GF-D8 (cell line): Measurements from ENCODE around the gene ABTB2.
"Not testable (repeated sequence)": the region's sequence is repeated elsewhere in the genome, so short reads cannot be mapped to it uniquely, and the experiment has no call there.

Experiments
- DNase-seq: peaks from one replicate; lab custom pipeline; 2025; lab: John Stamatoyannopoulos, UW

Gene ABTB2

DNA sequence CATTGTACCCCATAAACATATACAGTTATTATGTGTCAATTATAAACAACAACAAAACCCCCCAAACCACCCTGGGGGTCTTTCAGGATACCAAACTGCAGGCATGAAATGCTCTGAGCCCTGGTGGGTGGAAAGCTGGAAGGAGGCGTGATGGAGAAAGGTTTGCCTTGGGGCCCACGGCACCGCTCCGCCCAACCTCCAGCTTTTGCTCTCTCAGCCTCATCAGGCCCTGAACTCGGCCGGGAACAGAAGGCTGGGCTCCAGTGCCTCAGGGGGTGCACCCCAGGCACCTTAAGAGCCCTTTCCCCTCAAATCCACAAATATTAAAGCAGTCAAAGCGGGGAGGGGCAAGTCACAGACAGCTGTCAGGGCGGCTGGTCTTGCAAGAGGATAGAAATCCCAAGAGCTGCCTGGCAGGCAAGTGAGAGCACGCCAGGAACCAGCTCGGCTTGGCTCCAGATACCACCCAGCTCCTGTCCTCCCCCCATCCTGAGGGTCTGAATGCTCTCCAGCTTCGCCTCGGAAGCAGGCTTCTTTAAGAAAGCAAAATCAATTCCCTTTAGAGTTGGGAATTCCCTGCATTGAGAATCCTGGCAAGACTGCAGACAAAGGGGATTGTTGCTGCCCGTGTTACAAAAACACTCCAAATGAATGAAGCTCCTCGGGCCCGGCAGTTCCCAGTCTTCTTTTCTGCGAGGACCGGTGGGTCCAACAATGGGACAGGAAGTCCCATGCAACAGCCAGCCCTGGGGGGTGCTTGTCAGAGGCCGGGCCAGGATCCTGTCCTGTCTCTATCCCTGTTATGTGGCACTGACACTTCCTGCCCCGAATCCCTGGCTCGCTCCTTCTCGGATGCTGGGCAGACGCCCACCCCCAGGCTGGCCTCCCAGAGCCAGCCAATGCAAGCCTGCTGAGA is 171.6 kb downstream of the ABTB2 start:
- no peak for DNase-seq

- DNase-seq = no peak
These were observed 173.2 kb downstream of the ABTB2 start for GRCh38 chr11:34184505-34185015.

DNA sequence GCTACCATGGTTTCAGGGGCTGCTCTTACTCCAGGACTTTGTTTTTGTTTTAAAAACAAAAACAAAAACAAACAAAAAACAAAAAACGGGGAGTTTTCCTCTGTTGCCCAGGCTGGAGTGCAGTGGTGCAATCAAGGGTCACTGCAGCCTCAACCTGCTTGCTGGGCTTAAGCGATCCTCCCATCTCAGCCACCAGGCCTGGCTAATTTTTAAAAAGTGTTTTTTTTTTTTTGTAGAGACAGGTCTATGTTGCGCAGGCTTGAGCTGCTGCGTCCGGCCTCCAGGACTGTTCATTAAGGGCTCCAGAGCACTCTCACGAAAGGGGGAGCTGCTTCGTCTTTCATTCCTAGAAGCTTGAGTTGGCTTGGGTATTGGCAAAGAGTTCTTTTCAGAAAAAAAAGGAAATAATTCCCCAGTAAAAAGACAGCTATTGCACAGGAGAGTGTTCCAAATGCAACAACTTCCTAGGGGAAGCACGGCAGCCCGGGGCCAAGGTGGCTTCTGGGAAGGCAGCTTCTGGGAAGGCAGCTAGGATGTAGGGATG is 173.9 kb downstream of the ABTB2 start:
- no peak for DNase-seq

- DNase-seq = no peak
These were observed 174.7 kb downstream of the ABTB2 start for GRCh38 chr11:34182921-34183685.

DNA sequence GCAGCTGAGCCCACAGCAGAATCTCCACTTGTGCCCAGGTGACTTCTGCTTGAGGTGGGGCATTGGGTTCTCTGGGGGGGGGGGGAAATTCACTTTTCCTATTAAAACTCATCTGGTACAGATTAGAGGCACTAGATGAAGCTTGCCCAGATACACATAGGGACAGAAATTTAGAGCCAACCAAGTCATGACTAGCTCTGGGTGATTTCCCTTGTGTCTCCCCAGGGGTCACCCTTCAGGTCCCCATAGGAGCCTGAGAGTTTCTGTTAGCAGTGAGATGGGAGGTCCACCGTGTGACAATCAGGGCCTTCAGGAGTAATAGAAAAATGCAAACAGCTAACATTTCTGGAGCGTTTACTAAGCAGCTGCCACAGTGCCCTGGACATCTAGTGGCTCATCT is 175.4 kb downstream of the ABTB2 start:
- DNase-seq = no peak

DNA sequence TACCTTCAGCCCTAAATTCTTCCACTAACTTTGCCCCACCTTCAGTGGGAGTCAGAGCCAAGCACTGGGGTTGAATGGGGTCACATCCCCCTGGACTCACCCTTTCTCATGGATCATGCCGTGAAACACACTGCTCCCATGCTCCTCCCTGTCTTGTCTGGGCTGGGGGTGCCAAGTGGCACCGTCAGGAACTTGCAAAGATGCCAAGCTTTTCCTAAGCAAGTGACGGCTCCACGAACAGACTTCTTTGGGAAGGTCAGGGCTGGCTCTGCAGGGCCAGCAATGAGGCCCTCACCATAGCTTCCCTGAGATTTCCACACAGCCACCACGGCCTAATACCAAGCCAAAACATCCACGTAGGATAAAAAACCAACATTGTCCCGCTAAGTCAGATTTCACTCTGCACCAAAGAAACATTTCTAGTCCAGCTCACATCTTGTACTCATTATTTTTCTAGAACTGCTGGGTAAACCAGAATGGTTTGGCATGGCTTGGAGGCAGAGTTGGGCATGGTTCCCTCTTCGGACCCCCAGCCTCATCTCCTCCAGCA is 175.9 kb downstream of the ABTB2 start:
- no peak for DNase-seq

DNA sequence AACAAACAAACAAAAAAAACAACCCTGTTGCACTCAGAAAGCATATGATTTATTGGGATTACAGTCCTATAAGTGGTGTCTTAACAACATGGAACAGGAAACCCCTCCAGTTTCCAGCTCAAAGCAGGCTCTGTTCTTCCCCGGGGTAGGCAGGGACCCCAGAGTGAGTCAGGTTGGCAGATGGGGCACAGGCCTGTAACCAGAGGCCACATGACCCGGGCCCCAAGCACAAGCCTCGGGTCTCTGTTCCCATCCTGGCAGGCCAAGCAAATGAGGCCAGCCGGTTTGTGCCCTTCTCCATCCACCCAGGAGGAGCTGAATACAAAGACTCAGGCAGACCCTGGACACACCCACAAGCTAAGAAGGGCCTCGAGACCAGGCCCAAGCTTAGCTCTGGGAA is 176.6 kb downstream of the ABTB2 start:
- DNase-seq = no peak

DNA sequence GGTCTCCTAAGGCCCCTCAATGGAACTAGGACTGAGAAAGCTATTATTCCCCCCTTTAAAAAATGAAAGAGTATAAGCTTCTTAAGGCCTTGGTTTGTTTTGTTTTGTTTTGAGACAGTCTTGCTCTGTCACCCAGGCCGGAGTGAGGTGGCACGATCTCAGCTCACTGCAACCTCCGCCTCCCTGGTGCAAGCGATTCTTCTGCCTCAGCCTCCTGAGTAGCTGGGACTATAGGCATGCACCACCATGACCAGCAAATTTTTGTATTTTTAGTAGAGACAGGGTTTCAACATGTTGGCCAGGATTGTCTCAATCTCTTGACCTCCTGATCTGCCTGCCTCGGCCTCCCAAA is 177.0 kb downstream of the ABTB2 start:
- not testable (repeated sequence) for DNase-seq

- DNase-seq = no peak
These were observed 177.6 kb downstream of the ABTB2 start for GRCh38 chr11:34180040-34180813.

- no peak for DNase-seq
These were observed 178.7 kb downstream of the ABTB2 start for GRCh38 chr11:34179026-34179675.

GRCh38 chr11:34178209-34178821 is 179.5 kb downstream of the ABTB2 start:
- no peak for DNase-seq

DNA sequence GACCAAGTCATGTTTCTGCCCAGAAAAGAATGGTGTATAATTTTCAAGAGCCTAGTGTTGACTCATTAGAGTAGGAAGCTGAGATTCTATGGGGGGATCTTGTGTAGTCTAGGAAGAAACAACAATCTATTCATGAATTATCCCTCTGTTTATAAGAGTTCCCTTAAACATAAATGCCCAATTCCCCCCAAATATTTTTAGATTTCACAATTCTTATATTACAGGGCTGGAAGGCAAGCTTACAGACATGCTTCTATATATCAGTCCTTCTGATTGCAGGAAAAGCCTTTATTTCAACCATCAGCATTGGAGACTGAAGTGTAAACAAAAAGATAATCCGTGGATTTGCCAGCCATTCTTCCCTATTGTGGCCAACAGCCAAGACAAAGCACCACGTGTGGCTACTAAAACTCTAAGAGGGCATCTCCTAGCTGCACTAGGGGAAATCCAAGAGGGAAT is 181.0 kb downstream of the ABTB2 start:
- no peak for DNase-seq

DNA sequence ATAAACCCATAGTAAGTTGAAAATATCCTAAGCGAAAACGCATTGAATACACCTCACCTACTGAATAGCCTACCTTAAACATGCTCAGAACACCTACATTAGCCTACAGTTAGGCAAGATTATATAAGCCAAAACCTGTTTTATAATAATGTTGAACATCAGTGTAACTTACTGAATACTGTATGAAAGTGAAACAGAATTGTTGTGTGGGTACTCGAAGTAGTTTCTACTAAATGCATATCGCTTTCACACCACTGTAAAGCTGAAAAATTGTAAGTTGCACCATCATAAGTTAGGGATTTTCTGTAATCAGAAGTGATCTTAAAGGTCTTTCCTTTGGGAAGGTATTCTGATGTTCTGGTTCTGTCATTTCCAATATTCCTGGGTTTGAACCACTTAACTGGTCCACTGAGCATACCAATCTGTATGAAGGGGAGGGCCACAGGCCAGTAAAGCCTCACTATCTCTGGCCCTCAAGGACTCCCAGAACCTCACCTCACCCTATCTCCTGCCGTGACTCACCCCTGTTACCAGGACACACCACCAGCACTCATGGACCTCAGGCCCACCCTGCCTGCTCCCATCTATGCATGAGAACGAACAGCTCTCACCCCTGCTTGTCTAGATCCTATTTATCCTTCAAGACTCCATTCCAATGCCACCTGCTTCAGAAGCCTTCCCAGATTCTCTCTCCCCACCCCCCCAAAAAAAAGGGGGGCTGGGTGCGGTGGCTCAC is 182.4 kb downstream of the ABTB2 start:
- DNase-seq = no peak

GRCh38 chr11:34174412-34175041 is 183.3 kb downstream of the ABTB2 start:
- DNase-seq = no peak

GRCh38 chr11:34173050-34173449 is 184.8 kb downstream of the ABTB2 start:
- no peak for DNase-seq

- DNase-seq = no peak
These were observed 188.1 kb downstream of the ABTB2 start for GRCh38 chr11:34169686-34170085.

DNA sequence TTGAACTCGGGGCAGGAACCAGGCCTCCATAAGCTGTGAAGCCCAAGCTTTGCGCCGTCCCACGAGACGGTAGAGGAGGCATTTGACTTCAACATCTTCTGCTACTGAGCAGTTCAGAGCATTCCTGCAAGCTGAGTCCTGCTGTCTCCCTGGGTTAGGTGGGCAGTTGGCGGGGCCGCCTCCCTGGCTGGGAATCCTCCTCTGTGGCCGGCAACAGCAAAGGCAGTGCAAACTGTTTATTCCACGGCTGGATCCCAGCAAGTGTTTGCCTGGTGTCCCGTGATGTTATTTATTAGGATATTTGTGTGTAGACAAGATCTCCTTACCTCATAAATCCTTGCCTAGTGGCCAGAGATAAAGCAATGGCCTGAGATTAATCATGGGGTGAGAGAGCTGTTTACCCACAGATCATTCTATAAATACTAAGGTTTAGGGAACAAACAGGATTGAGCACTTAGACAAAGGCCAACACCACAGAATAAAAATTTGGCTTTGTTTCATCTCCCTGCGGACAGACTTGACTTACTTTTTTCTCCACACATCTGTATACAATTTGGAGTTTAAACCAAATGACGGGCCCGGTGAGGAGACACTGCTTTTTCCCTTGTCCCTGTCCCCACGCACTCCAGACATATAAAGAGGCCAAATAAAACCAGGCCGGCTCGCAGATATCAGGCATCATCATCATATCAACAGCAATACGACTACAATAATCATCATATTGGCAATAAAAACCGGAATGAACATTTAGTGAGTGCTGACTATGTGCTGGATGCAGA is 189.0 kb downstream of the ABTB2 start:
- no peak for DNase-seq

- DNase-seq = no peak
These were observed 189.8 kb downstream of the ABTB2 start for GRCh38 chr11:34167961-34168360.
